DMS153 treated with DMSO at 0.1 percent for 48 hours (cell line): Measurements from ENCODE around the gene RPS21.
A peak's percentile ranks its signal among the peaks of the same experiment; 100 is the strongest.

Experiments used
- DNase-seq: peaks from one replicate; lab custom pipeline; 2025; ENCODE audit not compliant: unreplicated experiment; lab: John Stamatoyannopoulos, UW

RPS21 gene

GRCh38 chr20:62395311-62396242, 8.7 kb downstream of the RPS21 start:
- no peak for DNase-seq

- DNase-seq, result no peak
Observed at GRCh38 chr20:62396367-62397239, 9.7 kb downstream of the RPS21 start.

GRCh38 chr20:62398120-62398821, 11.4 kb downstream of the RPS21 start:
- DNase-seq, result no peak

- DNase-seq, result no peak
Observed at GRCh38 chr20:62400021-62400420, 13.1 kb downstream of the RPS21 start.

GRCh38 chr20:62400541-62400940, 13.6 kb downstream of the RPS21 start:
- DNase-seq, result no peak

- no peak for DNase-seq
Observed at GRCh38 chr20:62401331-62401779, 14.5 kb downstream of the RPS21 start.

- no peak for DNase-seq
Observed at GRCh38 chr20:62402456-62403150, 15.7 kb downstream of the RPS21 start.

- no peak for DNase-seq
Observed at GRCh38 chr20:62403331-62403730, 16.4 kb downstream of the RPS21 start.

- no peak for DNase-seq
Observed at GRCh38 chr20:62404112-62404665, 17.3 kb downstream of the RPS21 start.

GRCh38 chr20:62404761-62405107, 17.8 kb downstream of the RPS21 start:
- no peak for DNase-seq

- no peak for DNase-seq
Observed at GRCh38 chr20:62405108-62405980, 18.4 kb downstream of the RPS21 start.

- DNase-seq, result no peak
Observed at GRCh38 chr20:62405981-62406513, 19.1 kb downstream of the RPS21 start.

GRCh38 chr20:62406635-62407176, 19.8 kb downstream of the RPS21 start:
- DNase-seq, result no peak

GRCh38 chr20:62407221-62407992, 20.5 kb downstream of the RPS21 start, which contains the start of gene CABLES2:
CABLES2 (minus strand) TSS chr20:62407285; CDS start chr20:62407276, 9 bp downstream.
- peak; percentile 85 for DNase-seq

GRCh38 chr20:62408055-62408454, 21.2 kb downstream of the RPS21 start:
- no peak for DNase-seq

GRCh38 chr20:62408640-62409039, 21.7 kb downstream of the RPS21 start:
- DNase-seq, result no peak

- DNase-seq, result no peak
Observed at GRCh38 chr20:62409086-62409853, 22.4 kb downstream of the RPS21 start.
